SK-N-MC (cell line): ENCODE data around the gene ARHGEF7.

Experiments
- DNase-seq: peaks from one replicate; pipeline ENCODE4 v3.0.0-alpha.2; 2011; ENCODE audit warnings: low read depth, low spot score
- H3K27ac ChIP-seq: fragments of 200-600 bp; sonication (generic); 2 replicates; pipeline ENCODE4 v1.5.1; 2016; ENCODE audit warnings: mixed run types
- H3K36me3 ChIP-seq: fragments of 200-600 bp; sonication (generic); 2 replicates; pipeline ENCODE4 v1.6.1; 2017; ENCODE audit warnings: antibody characterized with exemption, low read length, mixed read lengths; ENCODE audit not compliant: insufficient read depth
- H3K4me3 ChIP-seq: fragments of 200-600 bp; sonication (generic); 2 replicates; pipeline ENCODE4 v1.5.1; 2016
- H3K9ac ChIP-seq: fragments of 200-600 bp; sonication (generic); 2 replicates; pipeline ENCODE4 v1.8.0; 2017; ENCODE audit warnings: mixed run types, mixed read lengths; ENCODE audit not compliant: insufficient read length
- H3K9me3 ChIP-seq: fragments of 200-600 bp; sonication (generic); 2 replicates; pipeline ENCODE4 v1.6.1; 2017; ENCODE audit warnings: low read depth, mild to moderate bottlenecking, antibody characterized with exemption, low read length, moderate library complexity, mixed read lengths
- EZH2 ChIP-seq: fragments of 200-600 bp; sonication (generic); IDR thresholded peaks from one replicate; pipeline ENCODE4 v1.6.1; 2017; ENCODE audit warnings: antibody characterized with exemption
- FOXP2 ChIP-seq: optimal IDR thresholded peaks from 2 replicates; pipeline ENCODE3; 2011; ENCODE audit warnings: mild to moderate bottlenecking, moderate library complexity; ENCODE audit not compliant: insufficient read depth; ENCODE audit errors: extremely low read length, control extremely low read depth
- POLR2AphosphoS5 ChIP-seq: IDR thresholded peaks from 2 replicates; pipeline ENCODE4 v1.6.1; 2012; ENCODE audit warnings: mild to moderate bottlenecking, low read depth, low read length, borderline replicate concordance

ARHGEF7 gene

DNA sequence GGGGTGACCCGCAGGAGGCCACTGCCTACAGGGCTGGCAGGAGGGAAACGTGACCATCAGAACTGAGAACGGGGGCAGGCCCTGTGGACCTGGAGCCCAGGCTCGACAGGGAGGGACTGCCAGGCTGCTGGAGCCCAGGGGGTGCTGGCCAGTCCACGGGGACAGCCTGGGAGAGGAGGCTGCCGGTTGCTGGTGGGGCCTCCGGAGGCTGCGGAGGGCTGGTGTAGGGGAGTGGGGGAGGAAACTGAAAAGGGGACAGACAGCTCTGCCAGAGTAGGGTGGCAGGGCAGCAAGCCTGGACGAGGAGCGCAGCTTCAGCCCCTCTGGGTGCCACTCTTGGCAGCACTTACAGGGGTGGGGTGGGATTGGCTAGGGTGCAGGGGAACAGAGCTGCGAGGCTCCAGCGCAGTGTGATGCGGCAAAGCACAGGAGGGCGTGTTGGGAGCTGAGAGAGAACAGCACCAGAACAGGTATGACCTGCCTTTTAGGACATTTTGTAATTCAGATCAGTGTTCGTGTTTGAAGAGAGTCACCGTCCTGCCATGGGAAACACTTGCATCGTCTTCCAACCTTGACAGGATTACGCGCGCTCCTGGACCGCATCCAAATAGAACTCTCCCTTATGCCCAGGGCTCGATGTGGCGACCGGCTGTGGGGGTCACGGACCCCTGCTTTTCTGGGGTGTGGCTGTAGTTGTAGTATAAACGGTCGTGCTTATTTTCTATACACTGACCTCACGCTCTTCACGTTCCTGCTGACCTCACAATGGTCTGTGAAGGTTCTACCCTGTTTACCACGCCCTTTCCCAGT, 19.9 kb upstream of the ARHGEF7 start:
- H3K36me3 ChIP-seq, result no peaks in the 10 kb centered on the region
- TF ChIP-seq FOXP2 (no peak), POLR2AphosphoS5 (no peak), EZH2 (no peak)

DNA sequence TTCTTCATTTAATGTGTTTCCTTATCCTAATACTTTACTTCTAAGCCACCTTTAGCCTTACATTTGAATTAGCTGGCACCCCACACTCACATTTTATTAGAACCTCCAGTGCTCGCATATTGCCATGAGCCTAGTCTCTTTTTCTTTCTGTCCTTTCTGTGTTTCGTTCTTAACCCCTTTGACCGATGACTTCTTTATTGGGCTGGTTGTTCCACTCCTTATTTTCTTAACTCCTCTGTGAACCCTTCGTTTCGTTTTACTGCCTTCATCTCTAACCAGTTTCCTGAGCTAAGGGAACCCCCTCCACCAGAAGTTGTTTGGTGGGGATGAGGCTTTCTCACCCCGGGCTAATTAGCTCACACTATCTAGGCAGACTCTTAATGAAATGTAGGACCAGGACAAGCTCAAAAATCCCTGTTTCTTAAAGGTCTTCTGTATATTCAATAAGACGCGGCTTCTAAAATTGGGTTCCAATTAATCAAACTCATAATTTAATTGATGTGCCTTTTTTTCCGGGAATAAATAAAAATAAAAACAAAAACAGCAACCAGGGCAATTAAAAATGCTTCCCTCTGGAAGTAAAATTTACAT, 19.1 kb upstream of the ARHGEF7 start:
- Histone ChIP-seq H3K36me3 (no peaks in the 10 kb centered on the region), H3K9me3 (no peaks in the 10 kb centered on the region), H3K9ac (no peak overlapping the region), H3K27ac (no peak overlapping the region), H3K4me3 (no peak overlapping the region)
- TF ChIP-seq EZH2 (no peak), POLR2AphosphoS5 (no peak), FOXP2 (no peak)
- no peak for DNase-seq

More for the DNA sequence above, 19.9 kb upstream of the ARHGEF7 start:
- no peak overlapping the region for H3K4me3 ChIP-seq
- no peak overlapping the region for H3K27ac ChIP-seq
- DNase-seq, result no peak
- no peak overlapping the region for H3K9ac ChIP-seq
- H3K9me3 ChIP-seq, result no peaks in the 10 kb centered on the region

- Histone ChIP-seq H3K36me3 (no peaks in the 10 kb centered on the region), H3K4me3 (no peak overlapping the region), H3K9ac (no peak overlapping the region), H3K9me3 (no peaks in the 10 kb centered on the region), H3K27ac (no peak overlapping the region)
- TF ChIP-seq FOXP2 (no peak), POLR2AphosphoS5 (no peak), EZH2 (no peak)
- DNase-seq, result no peak
These were observed 15.8 kb upstream of the ARHGEF7 start for GRCh38 chr13:111099290-111099689.

DNA sequence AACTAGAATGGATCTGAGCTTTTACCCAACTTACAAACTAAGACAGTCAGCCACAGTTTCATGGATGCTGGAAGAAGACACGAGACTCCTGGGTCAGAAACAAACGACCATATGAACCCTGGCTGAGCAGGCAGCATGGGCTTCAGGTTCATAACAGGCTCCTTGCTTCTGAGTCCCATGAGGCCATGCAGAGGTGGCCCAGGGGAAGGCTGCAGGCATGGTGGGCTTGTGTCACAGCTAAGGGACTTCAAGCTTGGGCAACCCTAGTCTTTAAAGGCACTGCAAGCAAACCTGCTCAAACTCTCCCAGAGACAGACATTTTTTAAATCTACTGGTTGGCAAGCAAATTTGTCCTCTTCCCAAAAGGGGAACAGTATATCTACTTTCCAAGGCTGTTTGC, 5.1 kb upstream of the ARHGEF7 start:
- H3K9ac ChIP-seq, result no peak overlapping the region
- no peak for DNase-seq
- no peak overlapping the region for H3K4me3 ChIP-seq
- H3K27ac ChIP-seq, result no peak overlapping the region
- TF ChIP-seq EZH2 (no peak), FOXP2 (no peak), POLR2AphosphoS5 (no peak)
- H3K9me3 ChIP-seq, result no peaks in the 10 kb centered on the region
- no peaks in the 10 kb centered on the region for H3K36me3 ChIP-seq

GRCh38 chr13:111111376-111111937, 3.7 kb upstream of the ARHGEF7 start:
- H3K9ac ChIP-seq, result no peak overlapping the region
- no peak for DNase-seq
- H3K27ac ChIP-seq, result no peak overlapping the region
- no peak overlapping the region for H3K4me3 ChIP-seq
- no peaks in the 10 kb centered on the region for H3K9me3 ChIP-seq
- TF ChIP-seq FOXP2, result no peak
- TF ChIP-seq EZH2, result no peak
- TF ChIP-seq POLR2AphosphoS5, result no peak
- H3K36me3 ChIP-seq, result no peaks in the 10 kb centered on the region

GRCh38 chr13:111112196-111112595, 2.9 kb upstream of the ARHGEF7 start:
- H3K9ac ChIP-seq, result no peak overlapping the region
- no peak overlapping the region for H3K4me3 ChIP-seq
- DNase-seq, result no peak
- no peak overlapping the region for H3K27ac ChIP-seq
- TF ChIP-seq EZH2 (no peak), FOXP2 (no peak), POLR2AphosphoS5 (no peak)
- H3K9me3 ChIP-seq, result no peaks in the 10 kb centered on the region
- H3K36me3 ChIP-seq, result no peaks in the 10 kb centered on the region

DNA sequence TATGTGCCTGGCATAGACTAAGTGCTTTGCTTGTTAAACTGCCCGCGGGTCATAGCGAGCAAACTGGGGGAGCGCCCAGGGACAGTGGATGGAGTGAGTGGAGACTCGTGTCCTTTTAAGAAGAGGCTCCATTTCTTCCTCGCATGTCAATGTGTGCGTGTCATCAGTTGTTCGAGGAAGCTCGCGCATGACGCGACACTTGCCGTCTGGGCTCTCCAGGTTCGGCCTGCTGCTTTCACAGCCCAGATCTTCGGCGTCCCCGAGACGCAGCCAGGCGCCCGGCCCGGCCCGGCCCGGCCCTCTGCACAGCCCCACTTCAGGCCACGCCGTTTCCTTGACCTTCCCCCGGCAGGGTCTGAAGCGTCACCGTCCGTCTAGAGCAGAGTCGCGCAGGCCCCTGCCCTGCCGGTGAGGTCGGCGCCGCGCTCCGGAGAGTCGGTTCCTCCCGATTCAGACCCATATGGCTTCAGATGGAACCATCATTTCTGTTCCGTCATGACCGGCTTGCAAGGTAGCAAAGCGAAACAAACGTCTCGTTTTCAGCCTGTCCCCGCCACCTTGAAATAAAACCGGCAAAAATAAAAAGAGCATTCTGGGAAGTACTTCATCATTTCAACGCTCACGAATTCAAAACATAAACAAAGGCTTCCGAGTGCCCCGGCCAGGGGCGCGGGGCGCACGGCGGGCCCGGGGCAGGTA, 599 bp upstream of the ARHGEF7 start:
- Histone ChIP-seq H3K36me3 (no peaks in the 10 kb centered on the region), H3K4me3 (peak overlapping the region; percentile 42; the same call in 1 of the 2 replicates), H3K9ac (no peak overlapping the region), H3K27ac (no peak overlapping the region), H3K9me3 (no peaks in the 10 kb centered on the region)
- DNase-seq, result no peak
- TF ChIP-seq POLR2AphosphoS5 (no peak), FOXP2 (no peak), EZH2 (peak; percentile 45)

DNA sequence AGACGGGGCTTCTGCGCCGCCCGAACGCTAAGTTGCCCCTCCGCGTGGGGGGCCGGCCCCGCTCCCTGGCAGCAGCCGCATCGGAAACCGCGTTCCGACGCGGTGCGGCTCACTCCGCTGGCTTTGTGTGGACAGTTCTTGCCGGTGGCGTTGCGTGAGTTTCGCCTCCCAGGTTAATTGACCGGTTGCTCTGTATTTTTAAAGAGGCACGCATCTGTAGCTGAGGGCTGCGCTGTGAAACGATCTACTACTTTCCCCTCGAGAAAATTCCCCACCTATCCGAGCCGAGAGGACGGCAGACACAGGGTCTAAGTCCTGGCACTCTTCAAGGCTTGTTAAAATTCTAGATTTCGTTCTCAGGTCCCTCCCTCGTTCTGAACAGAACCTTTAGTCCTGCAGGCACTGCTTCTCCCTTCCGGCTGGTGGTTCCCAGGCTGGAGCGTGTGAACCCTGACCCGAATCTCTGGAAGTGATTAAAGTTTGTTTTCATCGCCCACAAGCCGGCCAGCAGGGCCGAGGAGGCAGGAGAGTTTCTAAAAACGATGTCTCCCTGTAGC, 933 bp downstream of the ARHGEF7 start:
- TF ChIP-seq FOXP2 (no peak), EZH2 (peak; percentile 66)
- H3K27ac ChIP-seq, result no peak overlapping the region
- no peaks in the 10 kb centered on the region for H3K9me3 ChIP-seq
- DNase-seq, result no peak
- no peak overlapping the region for H3K4me3 ChIP-seq
- H3K9ac ChIP-seq, result no peak overlapping the region
- no peaks in the 10 kb centered on the region for H3K36me3 ChIP-seq
